HCT116 (cell line): Measurements from ENCODE around the gene GNPTG. TPM values are rescaled to one million over a fixed set of nuclear protein-coding genes. Genes with fewer than 3 reads are reported as not detected.

Experiments
- ATAC-seq: fragments of 200-7000 bp; cut with Tn5 transposase; 2 replicates; pipeline ENCODE4 v1.9.1; 2020; ENCODE audit warnings: mild to moderate bottlenecking, moderate library complexity
- BruUV-seq: library from RNA; stranded (reverse); fragments of 400-500 nt; replicated peaks from 2 replicates; lab custom pipeline; 2021; lab: Mats Ljungman, UMichigan
- CTCF ChIA-PET: fragments of 300-600 bp; sonication (Branson Sonifier 250); formaldehyde crosslinking; loops from one replicate; lab custom pipeline; 2021; ENCODE audit warnings: antibody characterized with exemption; lab: Charles Lee
- POLR2A ChIA-PET: fragments of 300-600, 350-600 bp; sonication (Branson Sonifier 250); formaldehyde crosslinking; loops from one replicate; lab custom pipeline; 2021; ENCODE audit warnings: antibody characterized with exemption; lab: Charles Lee
- RAD21 ChIA-PET, 2 experiments: fragments of 300-600 bp; sonication (Branson Sonifier 250); formaldehyde crosslinking; loops; one replicate each; lab custom pipeline; 2023; ENCODE audit warnings: low total read pairs in 2 of 2; ENCODE audit not compliant: uncharacterized antibody in 2 of 2, unreplicated experiment in 2 of 2, low non-redundant PET in 1 of 2; lab: Charles Lee
- DNase-seq: peaks from one replicate; pipeline ENCODE4 v3.0.0-alpha.2; 2010; ENCODE audit warnings: low read depth, low spot score
- H2AFZ ChIP-seq: fragments of 200-600 bp; shearing (Covaris generic), sonication (generic); 2 replicates; pipeline ENCODE4 v1.6.1; 2017; ENCODE audit warnings: low read depth, mixed run types, mixed read lengths, antibody characterized with exemption, low read length; ENCODE audit not compliant: poor library complexity, severe bottlenecking
- H3K27ac ChIP-seq: 2 replicates; pipeline ENCODE4 v1.5.1; 2012; ENCODE audit warnings: low read depth, low read length
- H3K27me3 ChIP-seq: fragments of 200-600 bp; sonication (generic); 2 replicates; pipeline ENCODE4 v1.6.1; 2016; ENCODE audit warnings: mixed run types, low read length, mixed read lengths; ENCODE audit not compliant: insufficient read depth
- H3K36me3 ChIP-seq, 2 experiments: fragments of 200-500 bp in 1 of 2; fragments of 200-600 bp in 1 of 2; sonication (Bioruptor generic) in 1 of 2; sonication (generic) in 1 of 2; 2 replicates each; pipeline versions ENCODE4 v1.5.1 to v1.6.1; 2014 to 2016; ENCODE audit warnings: low read length in 2 of 2, inconsistent platforms in 1 of 2, mixed read lengths in 1 of 2, mixed run types in 1 of 2; ENCODE audit not compliant: insufficient read depth in 2 of 2, control insufficient read depth in 1 of 2
- H3K4me1 ChIP-seq, 2 experiments: fragments of 200-600 bp in 1 of 2; sonication (generic) in 1 of 2; 2 replicates each; pipeline versions ENCODE4 v1.5.1 to v1.6.1; 2012 to 2017; ENCODE audit warnings: low read length in 2 of 2, inconsistent platforms in 1 of 2, mild to moderate bottlenecking in 1 of 2, mixed read lengths in 1 of 2, mixed run types in 1 of 2, moderate library complexity in 1 of 2; ENCODE audit not compliant: insufficient read depth in 2 of 2, control insufficient read depth in 1 of 2
- H3K4me2 ChIP-seq: fragments of 200-600 bp; sonication (generic); 2 replicates; pipeline ENCODE4 v1.6.1; 2017; ENCODE audit warnings: mixed run types, low read length, mixed read lengths
- H3K4me3 ChIP-seq, 2 experiments: fragments of 200-600 bp in 1 of 2; sonication (generic) in 1 of 2; replicated peaks in 1 of 2; 2 replicates each; pipeline ENCODE4 v1.5.1; 2011 to 2016; ENCODE audit warnings: low read length in 2 of 2, control low read depth in 1 of 2, low read depth in 1 of 2, mild to moderate bottlenecking in 1 of 2, mixed read lengths in 1 of 2, mixed run types in 1 of 2
- H3K79me2 ChIP-seq: fragments of 200-600 bp; sonication (generic); 2 replicates; pipeline ENCODE4 v1.6.1; 2017; ENCODE audit warnings: mild to moderate bottlenecking, mixed run types, low read length, moderate library complexity, mixed read lengths; ENCODE audit not compliant: insufficient read depth
- H3K9ac ChIP-seq: fragments of 200-600 bp; sonication (generic); 2 replicates; pipeline ENCODE4 v1.6.1; 2016; ENCODE audit warnings: low read length, mixed read lengths
- H3K9me2 ChIP-seq: fragments of 200-600 bp; sonication (generic), shearing (Covaris generic); 2 replicates; pipeline ENCODE4 v1.6.1; 2017; ENCODE audit warnings: mixed run types, mild to moderate bottlenecking, moderate library complexity; ENCODE audit not compliant: insufficient read depth
- H3K9me3 ChIP-seq, 2 experiments: fragments of 200-500 bp in 1 of 2; fragments of 200-600 bp in 1 of 2; sonication (Bioruptor generic) in 1 of 2; sonication (generic) in 1 of 2; 2 replicates each; pipeline ENCODE4 v1.6.1; 2014 to 2017; ENCODE audit warnings: low read length in 2 of 2, mixed read lengths in 2 of 2, inconsistent platforms in 1 of 2, low read depth in 1 of 2, mild to moderate bottlenecking in 1 of 2, mixed run types in 1 of 2, moderate library complexity in 1 of 2; ENCODE audit not compliant: control insufficient read depth in 1 of 2, insufficient read depth in 1 of 2
- H4K20me1 ChIP-seq: fragments of 200-600 bp; sonication (generic), shearing (Covaris generic); 2 replicates; pipeline ENCODE4 v1.6.1; 2017; ENCODE audit warnings: mixed run types, mild to moderate bottlenecking, moderate library complexity; ENCODE audit not compliant: insufficient read depth
- CEBPB ChIP-seq: IDR thresholded peaks from 2 replicates; pipeline ENCODE4 v1.6.1; 2012; ENCODE audit warnings: low read depth
- ELF1 ChIP-seq: IDR thresholded peaks from 2 replicates; pipeline ENCODE4 v1.6.1; 2012; ENCODE audit warnings: low read depth, borderline replicate concordance
- EZH2 ChIP-seq: fragments of 200-600 bp; sonication (generic); IDR thresholded peaks from 2 replicates; pipeline ENCODE4 v1.6.1; 2017; ENCODE audit warnings: antibody characterized with exemption, mixed run types
- JUND ChIP-seq: IDR thresholded peaks from 2 replicates; pipeline ENCODE4 v1.6.1; 2012
- POLR2A ChIP-seq: IDR thresholded peaks from 2 replicates; pipeline ENCODE4 v1.7.0; 2011; ENCODE audit warnings: borderline replicate concordance; ENCODE audit not compliant: insufficient read depth, insufficient read length; ENCODE audit errors: extremely low read depth
- SIN3A ChIP-seq: IDR thresholded peaks from 2 replicates; pipeline ENCODE4 v1.6.1; 2012; ENCODE audit warnings: low read depth
- SRF ChIP-seq: IDR thresholded peaks from 2 replicates; pipeline ENCODE4 v1.6.1; 2012; ENCODE audit warnings: low read depth
- ZBTB33 ChIP-seq: IDR thresholded peaks from 2 replicates; pipeline ENCODE4 v1.6.1; 2011; ENCODE audit warnings: mild to moderate bottlenecking, low read length, moderate library complexity; ENCODE audit not compliant: insufficient replicate concordance; ENCODE audit errors: extremely low read depth
- intact Hi-C: fragments of 100-400 bp; cut with micrococcal nuclease; formaldehyde crosslinking; loops from 2 replicates; pipeline ENCODE4 v1.10.0; 2022
- total RNA-seq: library from RNA; stranded (reverse); gene quantifications from one replicate; pipeline ENCODE4 v1.2.1, GENCODE V29; 2021; ENCODE audit not compliant: unreplicated experiment

The GNPTG gene
- total RNA-seq, 1 experiment from 2014 or later: 35.2 TPM

- DNase-seq: no peak
Observed at GRCh38 chr16:1356061-1356900, 4.5 kb downstream of the GNPTG start.

More at GRCh38 chr16:1356061-1356900, 4.5 kb downstream of the GNPTG start:
- BruUV-seq: no TSS peak
- ChIA-PET CTCF (no interaction called here), POLR2A (interaction anchor here (1.5 kb wide), 1 partner anchor 64 kb away, joined by 5 read pairs; the partner anchor contains the start of gene UQCC4), RAD21 (no interaction called here)
- no peak for ATAC-seq
- peaks cover 29 to 43% of the 10 kb centered on the region in 2 experiments for H3K4me1 ChIP-seq
- no peaks in the 10 kb centered on the region for H3K9me2 ChIP-seq
- peak overlapping the region; percentile 83 for H3K4me2 ChIP-seq
- no peak for TF ChIP-seq CEBPB
- TF ChIP-seq JUND: no peak
- no peak for TF ChIP-seq EZH2
- TF ChIP-seq ZBTB33: no peak
- TF ChIP-seq ELF1: no peak
- no peak for TF ChIP-seq POLR2A
- no peak for TF ChIP-seq SRF
- no peak for TF ChIP-seq SIN3A
- no peaks in the 10 kb centered on the region for H3K9me3 ChIP-seq
- peak overlapping the region; percentile 49 for H3K9ac ChIP-seq
- H3K27me3 ChIP-seq: no peaks in the 10 kb centered on the region
- intact Hi-C loops: no loop called here
- H3K27ac ChIP-seq: 0 out of 2 replicates have a peak overlapping the region, but pooled peaks have one; percentile 85
- H3K79me2 ChIP-seq: peaks cover 88% of the 10 kb centered on the region
- H3K36me3 ChIP-seq: peaks cover 3 to 7% of the 10 kb centered on the region in 2 experiments; a peak in 1 of 4 replicates
- no peak overlapping the region for H2AFZ ChIP-seq
- no peaks in the 10 kb centered on the region for H4K20me1 ChIP-seq
- no peak overlapping the region for H3K4me3 ChIP-seq
